Body of pancreas (tissue), 4 donors: ENCODE data around the gene RHCE. TPM values are rescaled to one million over a fixed set of nuclear protein-coding genes. Genes with fewer than 3 reads are reported as not detected.
A peak's percentile ranks its signal among the peaks of the same experiment; 100 is the strongest.
"Not testable (repeated sequence)": the region's sequence is repeated elsewhere in the genome, so short reads cannot be mapped to it uniquely, and the experiment has no call there.

Experiments used
- ATAC-seq: fragments of 150-250 bp; one replicate; pipeline ENCODE4 v1.9.1; 2016
- DNase-seq, 4 donors: peaks; one replicate each; pipeline ENCODE4 v3.0.0-alpha.2; 2019
- H3K27ac ChIP-seq, 4 donors: fragments of 200-600 bp; sonication (generic); 1 replicate in 3 of 4; 2 replicates in 1 of 4; pipeline versions ENCODE4 v1.5.1 to v1.6.1; 2016 to 2019; ENCODE audit warnings: mild to moderate bottlenecking in 1 of 4, mixed read lengths in 1 of 4, moderate library complexity in 1 of 4
- H3K27me3 ChIP-seq, 2 donors: fragments of 200-600 bp; sonication (generic); one replicate each; pipeline ENCODE4 v1.6.0; 2016; ENCODE audit warnings: mild to moderate bottlenecking in 1 of 2
- H3K36me3 ChIP-seq, 2 donors: fragments of 200-600 bp; sonication (generic); replicated peaks in 1 of 2; 2 replicates each; pipeline ENCODE4 v1.5.1; 2016; ENCODE audit warnings: low read depth in 2 of 2; ENCODE audit not compliant: insufficient read depth in 1 of 2
- H3K4me1 ChIP-seq: fragments of 200-600 bp; sonication (generic); one replicate; pipeline ENCODE4 v1.6.0; 2016
- H3K4me3 ChIP-seq, 2 donors: fragments of 200-600 bp; sonication (generic); 1 replicate in 1 of 2; 2 replicates in 1 of 2; pipeline ENCODE4 v1.5.1; 2016 to 2019
- H3K9me3 ChIP-seq, 3 donors: fragments of 200-600 bp; sonication (generic); 1 replicate in 2 of 3; 2 replicates in 1 of 3; pipeline ENCODE4 v1.5.1; 2016
- CTCF ChIP-seq, 7 experiments: fragments of 450-650 bp in 4 of 7; fragments of 200-600 bp in 3 of 7; sonication (generic) in 3 of 7; IDR thresholded peaks; one replicate each; pipeline ENCODE4 v1.5.1; 2016 to 2019; ENCODE audit warnings: antibody characterized with exemption in 7 of 7
- POLR2A ChIP-seq, 3 donors: fragments of 450-650 bp; IDR thresholded peaks; one replicate each; pipeline ENCODE4 v1.6.1; 2016; ENCODE audit warnings: antibody characterized with exemption in 3 of 3, mild to moderate bottlenecking in 2 of 3
- WGBS, 2 donors: methylation state at CpG; one replicate each; pipeline ENCODE4 v1.1.5; 2017; 5-methylcytosine and 5-hydroxymethylcytosine counted together
- intact Hi-C: fragments of 100-400 bp; cut with DNase I; formaldehyde crosslinking; loops from one replicate; pipeline ENCODE4 v1.15.1; 2023
- total RNA-seq, 2 donors: library from RNA; depleted of rRNA; stranded (reverse); fragments of >200 nt; gene quantifications; one replicate each; pipeline ENCODE4 v1.1.0, GENCODE V29; 2016

The RHCE gene
- total RNA-seq, 2 donors from 2014 or later: 0.26 TPM; not detected in 1

GRCh38 chr1:25462732-25463131 lies 42.1 kb upstream of the RHCE start:
- peaks cover 32% of the 10 kb centered on the region for H3K4me1 ChIP-seq
- H3K36me3 ChIP-seq: peaks cover 0 to 6% of the 10 kb centered on the region in 2 donors
- no peaks in the 10 kb centered on the region for H3K27me3 ChIP-seq
- no peak overlapping the region for H3K27ac ChIP-seq
- no peak for TF ChIP-seq CTCF (IDR thresholded peaks at IDR 0.05)
- TF ChIP-seq POLR2A (IDR thresholded peaks at IDR 0.05): no peak
- WGBS, 2 donors: 47% methylated on average over 5 of the region's 5 CpGs
- H3K4me3 ChIP-seq: no peak overlapping the region
- DNase-seq: peak in 1 of 4 donors; percentile 9
- H3K9me3 ChIP-seq: no peaks in the 10 kb centered on the region
- no peak for ATAC-seq
- intact Hi-C loops: no loop called here

GRCh38 chr1:25461849-25462248 lies 41.2 kb upstream of the RHCE start:
- WGBS, 2 donors: 57 to 84% methylated on average over 2 of the region's 2 CpGs
- DNase-seq (no peak), ATAC-seq (no peak)
- Histone ChIP-seq H3K4me3 (no peak overlapping the region), H3K9me3 (no peaks in the 10 kb centered on the region), H3K27ac (no peak overlapping the region), H3K27me3 (no peaks in the 10 kb centered on the region), H3K36me3 (peaks cover 0 to 6% of the 10 kb centered on the region in 2 donors), H3K4me1 (peaks cover 23% of the 10 kb centered on the region)
- TF ChIP-seq POLR2A (IDR thresholded peaks at IDR 0.05) (no peak), CTCF (IDR thresholded peaks at IDR 0.05) (no peak)
- intact Hi-C loops: no loop called here

- WGBS, 2 donors: 81 to 83% methylated on average over 4 of the region's 4 CpGs
- intact Hi-C loops, H3K9me3 ChIP-seq, DNase-seq, H3K36me3 ChIP-seq, H3K27me3 ChIP-seq, H3K27ac ChIP-seq, ATAC-seq, H3K4me3 ChIP-seq: not testable (repeated sequence)
- peaks cover 14% of the 10 kb centered on the region for H3K4me1 ChIP-seq
Measured at GRCh38 chr1:25460816-25461215, 40.2 kb upstream of the RHCE start.

GRCh38 chr1:25460020-25460419 lies 39.4 kb upstream of the RHCE start:
- intact Hi-C loops: no loop called here
- Histone ChIP-seq H3K4me1 (peaks cover 8% of the 10 kb centered on the region), H3K9me3 (no peaks in the 10 kb centered on the region), H3K27ac (no peak overlapping the region), H3K27me3 (no peaks in the 10 kb centered on the region), H3K4me3 (no peak overlapping the region), H3K36me3 (peaks cover 0 to 6% of the 10 kb centered on the region in 2 donors)
- no peak for DNase-seq
- no peak for TF ChIP-seq POLR2A (IDR thresholded peaks at IDR 0.05)
- TF ChIP-seq CTCF (IDR thresholded peaks at IDR 0.05): no peak
- 68 to 73% methylated on average over 3 of the region's 3 CpGs for WGBS, 2 donors
- ATAC-seq: no peak

GRCh38 chr1:25458541-25459298 lies 38.1 kb upstream of the RHCE start:
- Histone ChIP-seq H3K36me3 (peaks cover 0 to 8% of the 10 kb centered on the region in 2 donors), H3K4me1 (peaks cover 8% of the 10 kb centered on the region), H3K27ac (no peak overlapping the region), H3K4me3 (no peak overlapping the region), H3K9me3 (no peaks in the 10 kb centered on the region), H3K27me3 (no peaks in the 10 kb centered on the region)
- DNase-seq: no peak
- intact Hi-C loops: no loop called here
- no peak for TF ChIP-seq POLR2A (IDR thresholded peaks at IDR 0.05)
- no peak for TF ChIP-seq CTCF (IDR thresholded peaks at IDR 0.05)
- WGBS, 2 donors: 60 to 67% methylated on average over 7 of the region's 7 CpGs
- ATAC-seq: no peak
